ENCODE results near the gene CCDC24. TPM values are rescaled to one million over a fixed set of nuclear protein-coding genes. Genes with fewer than 3 reads are reported as not detected.
A peak's percentile ranks its signal among the peaks of the same experiment; 100 is the strongest.

CCDC24 gene
- total and polyA plus RNA-seq, 2 of the 13 experiments (the other 11 are each of a cell fraction or from before 2014, with no cell fraction given) = 1.4 to 2.9 TPM

GRCh38 chr1:43980255-43981134 lies 10.9 kb upstream of the CCDC24 start (continued):
- TF ChIP-seq PHF20 (CRISPR knock-in tag; IDR thresholded peaks at IDR 0.05) = no peak
- TF ChIP-seq SALL2 (CRISPR knock-in tag; IDR thresholded peaks at IDR 0.05) = no peak
- no peak for TF ChIP-seq ARID3A (IDR thresholded peaks at IDR 0.05; ENCODE audit: low read depth, low read length)
- TF ChIP-seq SMAD3 (CRISPR knock-in tag; IDR thresholded peaks at IDR 0.05) = no peak
- no peak for TF ChIP-seq ZNF619 (CRISPR knock-in tag; IDR thresholded peaks at IDR 0.05)
- TF ChIP-seq ZNF34 (CRISPR knock-in tag; IDR thresholded peaks at IDR 0.05; ENCODE audit: borderline replicate concordance) = no peak
- TF ChIP-seq MTF1 (CRISPR knock-in tag; IDR thresholded peaks at IDR 0.05) = no peak
- no peak for TF ChIP-seq ATF3 (CRISPR knock-in tag; IDR thresholded peaks at IDR 0.05)
- TF ChIP-seq RFX5 (IDR thresholded peaks at IDR 0.05; ENCODE audit: low read depth, low read length) = no peak
- no peak for TF ChIP-seq ZNF749 (CRISPR knock-in tag; IDR thresholded peaks at IDR 0.05; ENCODE audit: borderline replicate concordance)
- TF ChIP-seq ZNF253 (CRISPR knock-in tag; IDR thresholded peaks at IDR 0.05; ENCODE audit: borderline replicate concordance) = 0 out of 2 replicates have a peak, but pooled peaks have one; percentile 2
- TF ChIP-seq ZBTB10 (CRISPR knock-in tag; IDR thresholded peaks at IDR 0.05; ENCODE audit: borderline replicate concordance) = no peak
- no peak for TF ChIP-seq ZNF572 (CRISPR knock-in tag; IDR thresholded peaks at IDR 0.05)
- 0 out of 2 replicates have a peak, but pooled peaks have one; percentile 13 for TF ChIP-seq PATZ1 (CRISPR knock-in tag; IDR thresholded peaks at IDR 0.05)
- TF ChIP-seq ZNF570 (CRISPR knock-in tag; IDR thresholded peaks at IDR 0.05; ENCODE audit: borderline replicate concordance) = no peak
- no peak for TF ChIP-seq ZNF577 (CRISPR knock-in tag; IDR thresholded peaks at IDR 0.05; ENCODE audit: borderline replicate concordance, low read depth)
- no peak for TF ChIP-seq ZNF513 (CRISPR knock-in tag; conservative IDR thresholded peaks at IDR 0.05)
- peak; percentile 29; the same call in 1 of the 2 replicates for TF ChIP-seq FOSL2 (CRISPR knock-in tag; IDR thresholded peaks at IDR 0.05)

Data from HepG2 (cell line).